NAMALWA (cell line): Measurements from ENCODE around the gene LAMA2.
A peak's percentile ranks its signal among the peaks of the same experiment; 100 is the strongest.

Experiments used
- DNase-seq: peaks from one replicate; pipeline ENCODE4 v3.0.0-alpha.2; 2015; ENCODE audit warnings: low spot score

The LAMA2 gene

DNA sequence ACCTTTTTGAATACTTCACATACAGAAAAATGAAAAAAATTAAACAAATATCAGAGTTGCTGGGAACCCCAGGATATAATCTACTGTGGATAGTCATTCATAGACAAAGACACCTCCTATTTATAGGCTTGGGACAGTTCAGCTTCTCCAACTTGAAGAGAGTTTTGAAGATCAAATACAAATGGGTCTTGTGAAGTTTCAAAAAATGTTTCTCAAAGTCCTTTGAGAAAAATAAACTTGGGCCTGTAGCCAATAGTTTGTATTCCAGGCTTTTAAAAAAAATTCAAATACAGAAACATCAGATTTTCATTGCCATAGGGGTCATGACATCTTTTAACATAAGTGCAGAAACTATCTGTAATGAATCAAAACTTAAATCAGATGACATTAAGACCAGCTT, 334.8 kb downstream of the LAMA2 start:
- no peak for DNase-seq

DNA sequence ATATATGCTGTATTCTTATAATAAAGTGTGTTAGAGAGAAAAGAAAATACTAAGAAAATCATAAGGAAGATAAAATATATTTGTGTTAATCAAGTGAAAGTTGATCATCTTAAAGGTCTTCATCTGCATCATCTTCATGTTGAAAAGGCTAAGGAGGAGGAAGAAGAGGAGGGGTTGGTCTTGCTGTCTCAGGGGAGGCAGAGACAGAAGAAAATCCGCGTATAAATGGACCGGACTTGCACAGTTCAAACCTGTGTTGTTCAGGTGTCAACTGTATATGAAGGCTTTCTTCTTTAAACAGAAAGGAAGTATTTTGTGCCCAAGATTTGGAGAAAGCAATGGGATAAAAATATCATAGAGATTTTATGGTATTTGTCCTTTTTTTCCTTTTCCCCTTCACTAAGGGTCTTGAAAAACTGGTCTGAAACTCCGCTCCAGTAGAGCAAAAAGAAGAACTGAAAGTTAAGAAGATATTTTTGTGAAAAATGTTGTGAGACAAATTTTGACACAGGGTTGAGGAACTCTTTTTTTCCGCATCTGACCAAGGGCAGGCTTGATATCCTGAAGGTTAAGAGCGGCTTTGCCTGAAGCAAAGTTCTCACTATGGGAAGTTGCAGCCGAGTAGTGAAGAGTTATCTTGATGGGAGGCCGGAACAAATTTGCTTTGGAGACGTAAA, 350.7 kb downstream of the LAMA2 start:
- peak; percentile 60 for DNase-seq

DNA sequence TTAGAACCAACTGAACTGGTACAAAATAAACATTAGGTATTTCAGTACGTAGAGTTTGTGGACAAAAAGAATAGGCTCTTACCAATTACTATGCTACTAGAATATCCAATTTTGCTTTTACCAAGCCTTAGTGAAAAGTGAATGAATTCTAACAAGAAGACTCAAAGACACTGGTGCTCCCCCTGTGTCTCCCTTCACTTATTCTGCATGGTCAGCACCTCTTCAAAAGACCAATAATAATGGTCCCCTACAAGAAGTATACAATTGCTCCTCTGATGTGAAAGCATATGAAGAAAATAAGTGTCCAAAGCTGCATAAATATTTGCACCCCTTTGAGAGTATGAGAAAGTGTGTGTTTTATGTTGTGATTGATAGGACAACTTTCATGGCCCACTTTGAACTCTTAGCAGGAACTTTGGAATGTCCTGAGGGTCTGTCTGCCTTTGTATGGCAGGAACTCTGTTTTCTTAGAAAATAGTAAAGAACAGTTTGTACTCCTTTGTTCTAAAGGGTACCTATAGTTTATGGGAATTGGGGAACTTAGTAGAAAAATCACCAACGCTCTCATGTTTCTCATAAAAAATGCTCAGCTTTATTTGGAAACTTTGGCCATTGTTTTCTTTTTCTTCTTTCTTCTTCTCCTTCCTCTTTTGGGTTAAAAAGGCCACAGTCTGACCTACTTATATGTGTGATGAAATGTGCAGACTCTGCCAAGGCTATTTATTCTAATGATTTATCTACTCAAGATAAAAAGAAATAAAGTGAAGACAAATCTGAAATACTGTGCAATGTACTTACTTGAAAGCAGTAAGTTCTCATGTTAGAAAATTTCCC, 352.4 kb downstream of the LAMA2 start:
- peak; percentile 10 for DNase-seq

DNA sequence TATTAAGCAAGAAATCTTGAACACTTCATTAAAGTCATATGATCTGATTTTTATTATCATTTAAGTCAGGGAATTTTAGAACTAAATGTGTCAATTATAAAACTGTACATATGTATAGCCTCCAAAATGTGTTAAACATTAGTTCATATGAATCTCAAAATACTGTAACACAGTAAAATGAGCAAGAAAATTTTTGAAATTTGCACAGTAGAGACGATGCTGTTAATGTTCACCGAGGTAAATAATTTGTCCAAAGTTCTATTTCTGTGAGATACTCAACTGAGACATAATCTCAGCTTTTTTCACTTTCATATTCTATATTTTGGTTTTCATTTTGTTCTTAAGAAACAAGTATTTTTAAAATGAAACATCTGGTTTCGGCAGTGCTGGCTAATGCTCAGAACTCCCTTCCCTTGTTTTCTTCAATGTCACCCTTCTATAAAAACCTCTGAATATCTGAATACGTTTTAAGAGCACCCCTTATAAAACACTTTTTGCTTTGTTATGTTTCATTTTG, 353.1 kb downstream of the LAMA2 start:
- DNase-seq = peak; percentile 5

DNA sequence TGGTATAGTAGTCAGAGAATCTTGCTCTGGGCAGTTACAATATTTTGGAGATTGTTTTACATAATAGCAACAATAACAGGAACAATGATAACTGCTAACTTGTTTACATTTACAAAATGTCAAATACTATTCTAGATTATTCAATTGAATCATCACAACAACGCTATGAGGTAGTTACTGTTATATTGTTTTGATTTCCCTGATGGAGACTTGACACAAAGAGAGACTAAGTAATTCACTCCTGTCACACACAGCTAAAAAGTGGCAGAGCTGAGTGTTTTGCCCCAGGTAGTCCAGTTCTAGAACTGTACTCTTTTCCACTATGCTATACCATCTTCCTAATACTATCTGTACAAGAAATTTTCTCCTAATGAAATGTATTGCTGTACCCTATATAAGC, 356.1 kb downstream of the LAMA2 start:
- DNase-seq = no peak

DNA sequence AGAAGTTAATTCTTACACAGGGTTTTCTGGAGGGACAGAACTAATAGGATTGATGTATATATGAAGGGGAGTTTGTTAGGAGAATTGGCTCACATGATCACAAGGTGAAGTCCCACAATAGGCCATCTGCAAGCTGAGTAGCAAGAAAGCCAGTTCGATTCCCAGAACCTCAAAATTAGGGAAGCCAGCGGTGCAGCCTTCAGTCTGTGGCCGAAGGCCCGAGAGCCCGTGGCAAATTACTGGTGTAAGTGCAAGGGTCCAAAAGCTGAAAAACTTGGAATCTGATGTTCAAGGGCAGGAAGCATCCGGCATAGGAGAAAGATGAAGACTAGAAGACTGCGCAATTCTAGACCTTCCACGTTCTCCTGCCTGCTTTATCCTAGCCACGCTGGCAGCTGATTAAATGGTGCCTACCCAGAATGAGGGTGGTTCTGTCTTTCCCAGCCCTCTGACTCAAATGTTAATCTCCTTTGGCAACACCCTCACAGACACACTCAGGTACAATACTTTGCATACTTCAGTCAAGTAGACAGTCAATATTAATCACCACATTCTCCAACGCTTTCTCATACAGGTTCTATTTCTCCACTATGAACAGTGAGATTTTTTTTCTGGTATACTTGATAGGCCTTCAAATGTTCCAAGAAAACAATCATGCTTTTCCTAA, 357.0 kb downstream of the LAMA2 start:
- no peak for DNase-seq

DNA sequence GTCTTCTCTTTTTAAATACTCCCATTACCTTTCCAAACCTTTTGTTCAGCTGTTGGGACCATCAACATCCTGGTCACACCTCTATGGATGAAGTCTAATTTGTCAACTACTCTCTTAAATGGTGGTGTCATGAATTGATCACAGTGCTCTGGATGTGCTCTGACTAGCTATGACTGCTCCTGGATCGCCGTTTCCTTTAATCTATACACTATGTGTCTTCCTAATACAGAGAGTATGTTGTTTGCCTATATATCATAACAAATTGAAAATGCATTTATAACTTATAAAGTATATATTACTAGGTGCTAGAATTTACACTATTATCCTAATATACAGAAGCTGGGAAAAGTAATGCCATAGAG, 357.5 kb downstream of the LAMA2 start:
- no peak for DNase-seq

DNA sequence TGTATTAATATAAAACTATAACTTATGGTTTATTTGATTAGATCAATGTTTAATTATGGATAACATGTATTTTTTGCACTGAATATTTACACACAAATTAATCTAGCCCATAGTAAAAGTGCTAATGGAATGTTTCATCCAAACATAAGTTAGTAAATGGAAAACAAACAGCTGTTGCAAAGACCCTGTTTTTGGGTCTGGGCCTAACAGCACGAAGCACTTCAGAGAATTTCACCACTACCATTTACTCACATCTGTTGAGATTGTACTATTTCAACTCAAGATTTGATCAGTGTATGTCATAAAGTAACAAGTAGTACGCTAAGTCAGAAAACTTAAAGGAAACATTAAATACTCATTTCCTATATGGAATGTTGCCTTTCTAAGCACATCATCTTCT, 359.6 kb downstream of the LAMA2 start:
- no peak for DNase-seq

DNA sequence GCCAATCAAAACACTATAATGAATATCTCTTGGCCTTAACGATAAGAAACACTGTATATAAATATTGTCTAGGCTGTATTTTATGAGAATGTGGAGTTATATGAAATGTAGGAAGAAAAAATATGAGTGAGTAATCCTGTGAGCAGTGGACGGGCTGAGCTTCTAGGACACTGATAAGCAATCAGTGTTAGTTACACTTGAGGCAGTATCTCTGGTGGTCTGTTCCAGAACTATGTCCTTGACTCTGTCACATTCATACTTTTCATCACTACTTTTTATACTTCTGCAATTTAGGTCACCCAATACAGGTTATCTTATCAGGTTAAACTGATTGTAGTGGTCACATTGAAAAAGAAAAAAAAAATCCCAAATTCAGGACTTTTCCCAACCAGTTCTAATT, 360.4 kb downstream of the LAMA2 start:
- no peak for DNase-seq

DNA sequence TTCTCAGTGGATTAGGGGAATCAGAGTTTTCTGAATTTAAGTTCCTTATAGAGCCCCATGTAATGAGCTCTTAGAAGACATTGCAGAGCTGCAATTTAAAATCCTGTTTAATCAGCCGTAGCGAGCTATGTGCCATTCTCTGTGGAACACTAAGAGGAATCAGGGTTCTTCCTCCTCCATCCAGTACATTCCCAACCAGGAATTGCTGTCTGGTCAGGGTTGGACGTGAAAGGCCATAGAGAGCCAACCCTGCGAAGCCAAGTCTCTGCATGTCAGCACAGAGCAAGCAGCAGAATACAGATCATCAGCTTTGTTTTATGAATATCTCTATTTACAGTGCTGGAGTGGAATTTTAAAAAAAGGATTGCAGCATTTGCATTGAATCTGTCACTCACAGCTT, 366.0 kb downstream of the LAMA2 start:
- no peak for DNase-seq

DNA sequence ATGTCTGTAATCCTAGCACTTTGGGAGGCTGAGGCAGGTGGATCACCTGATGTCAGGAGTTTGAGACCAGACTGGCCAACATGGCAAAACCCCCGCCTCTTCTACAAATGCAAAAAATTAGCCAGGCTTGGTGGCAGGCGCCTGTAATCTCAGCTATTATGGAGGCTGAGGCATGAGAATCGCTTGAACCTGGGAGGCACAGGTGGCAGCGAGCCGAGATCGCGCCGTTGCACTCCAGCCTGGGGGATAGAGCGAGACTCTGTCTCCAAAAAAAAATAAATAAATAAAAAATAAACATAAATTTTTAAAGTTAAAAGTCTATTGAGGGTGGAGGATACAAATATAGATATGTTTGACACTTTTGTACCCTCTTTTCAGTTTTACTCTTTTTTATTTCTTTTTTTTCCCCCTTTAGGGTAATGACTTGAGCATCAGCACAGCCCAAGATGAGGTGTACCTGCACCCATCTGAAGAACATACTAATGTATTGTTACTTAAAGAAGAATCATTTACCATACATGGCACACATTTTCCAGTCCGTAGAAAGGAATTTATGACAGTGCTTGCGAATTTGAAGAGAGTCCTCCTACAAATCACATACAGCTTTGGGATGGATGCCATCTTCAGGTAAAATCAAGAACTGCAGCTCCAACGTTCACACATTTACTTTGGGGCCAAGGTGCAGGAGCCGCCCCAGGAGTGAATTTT, 368.9 kb downstream of the LAMA2 start:
- peak; percentile 84 for DNase-seq

DNA sequence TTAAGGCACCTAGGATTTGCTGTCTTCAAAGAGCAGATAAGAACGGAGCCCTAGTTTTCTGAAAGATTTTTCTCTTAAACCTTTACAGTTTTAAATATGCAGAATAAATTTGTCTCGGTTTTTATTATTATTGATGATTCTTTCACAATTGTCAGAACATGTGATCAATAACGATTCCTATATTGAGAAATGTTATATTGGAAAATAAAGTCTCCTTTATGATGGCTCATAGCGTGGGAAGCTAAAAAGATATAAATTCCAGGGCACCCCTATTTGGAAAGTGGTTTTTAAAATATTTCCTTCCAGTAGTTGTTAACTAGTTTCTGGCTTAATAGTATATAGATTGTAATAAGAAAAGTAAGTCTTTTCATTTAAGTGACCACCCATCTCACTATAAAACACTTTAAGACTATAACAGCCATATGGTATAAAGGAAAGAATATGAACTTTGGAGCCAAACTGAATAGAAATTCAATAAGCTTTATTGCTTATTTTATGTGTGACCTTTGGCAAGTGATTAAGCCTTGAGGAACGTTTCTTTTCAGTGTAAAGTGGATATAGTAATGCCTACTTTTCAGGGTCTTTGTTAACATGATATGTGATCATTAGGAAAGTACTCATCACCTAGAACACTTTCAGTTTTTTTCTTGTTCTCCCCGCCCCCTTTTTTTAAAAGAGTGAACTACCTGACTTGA, 369.6 kb downstream of the LAMA2 start:
- DNase-seq = no peak

DNA sequence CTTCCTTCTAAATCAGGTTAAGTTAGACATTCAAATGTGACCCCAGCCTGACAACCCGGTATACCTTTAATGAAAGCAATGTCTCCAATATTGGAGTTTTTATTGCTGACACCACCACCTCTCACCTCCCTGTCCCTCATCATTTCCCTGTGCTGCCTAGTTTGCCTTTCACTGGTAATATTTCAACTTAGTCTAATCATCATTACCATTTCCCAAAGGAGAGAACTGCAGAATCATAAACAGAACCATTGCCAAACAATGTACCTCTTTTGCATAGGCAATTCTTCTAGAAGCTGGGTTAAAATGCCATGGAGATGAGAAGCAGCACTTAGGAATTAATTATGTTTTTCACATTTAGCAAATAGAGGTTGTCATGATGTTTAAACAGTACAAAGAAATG, 370.3 kb downstream of the LAMA2 start:
- no peak for DNase-seq

DNA sequence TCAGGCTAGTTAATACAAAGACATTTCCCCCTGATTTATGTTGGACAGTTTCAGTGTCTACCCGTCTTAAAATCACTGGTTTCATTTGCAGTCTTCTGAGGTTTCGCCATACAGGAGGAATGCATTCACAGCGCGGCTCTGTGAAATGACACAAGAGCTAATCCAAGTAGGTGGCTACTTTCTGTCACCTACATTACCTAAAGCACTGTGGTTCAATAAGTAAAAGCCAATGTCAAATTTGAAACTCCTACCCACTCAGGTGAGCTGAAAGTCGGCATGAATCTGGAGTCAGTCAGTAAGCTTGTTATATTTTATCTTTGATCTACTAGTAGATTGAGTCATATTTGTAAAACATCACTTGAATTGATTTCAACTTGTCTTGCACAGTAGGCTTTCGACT, 370.8 kb downstream of the LAMA2 start:
- no peak for DNase-seq

DNA sequence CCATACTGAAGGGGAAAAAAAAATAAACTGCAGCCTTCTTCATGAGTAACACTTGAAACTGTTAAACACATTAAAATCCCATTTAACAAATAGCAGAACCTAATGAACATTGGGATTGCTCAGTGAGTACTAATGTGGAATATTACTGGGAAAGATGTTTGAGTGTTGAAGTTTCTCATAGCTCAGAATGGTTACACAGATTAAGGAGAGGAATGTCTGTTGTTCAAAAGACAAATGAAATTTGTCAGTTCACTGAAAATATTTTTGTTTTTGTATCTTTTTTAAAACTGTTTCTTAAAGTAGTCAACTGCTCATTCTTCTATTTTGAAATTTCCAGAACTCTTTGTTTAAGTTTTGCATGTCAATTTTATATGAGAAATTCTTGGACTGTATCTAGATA, 374.3 kb downstream of the LAMA2 start:
- DNase-seq = no peak

DNA sequence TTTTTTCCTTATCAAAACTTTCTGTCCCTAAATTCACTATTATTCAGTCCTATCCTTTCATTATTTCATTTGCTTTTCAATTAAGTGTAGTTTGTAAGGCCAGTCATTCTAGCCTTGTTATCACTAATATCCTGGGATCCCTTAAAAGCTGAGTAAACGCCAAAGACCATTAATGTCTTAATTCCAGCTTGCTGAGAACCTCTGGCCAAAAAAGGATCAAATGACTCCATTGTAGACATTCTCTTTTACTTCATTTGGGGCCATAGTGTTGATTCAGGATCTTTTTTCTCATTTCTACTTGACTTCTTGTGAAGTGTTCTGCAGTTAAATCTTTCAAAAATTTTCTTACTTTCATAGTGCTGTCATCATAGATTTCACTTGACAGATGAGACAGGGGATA, 379.7 kb downstream of the LAMA2 start:
- no peak for DNase-seq

DNA sequence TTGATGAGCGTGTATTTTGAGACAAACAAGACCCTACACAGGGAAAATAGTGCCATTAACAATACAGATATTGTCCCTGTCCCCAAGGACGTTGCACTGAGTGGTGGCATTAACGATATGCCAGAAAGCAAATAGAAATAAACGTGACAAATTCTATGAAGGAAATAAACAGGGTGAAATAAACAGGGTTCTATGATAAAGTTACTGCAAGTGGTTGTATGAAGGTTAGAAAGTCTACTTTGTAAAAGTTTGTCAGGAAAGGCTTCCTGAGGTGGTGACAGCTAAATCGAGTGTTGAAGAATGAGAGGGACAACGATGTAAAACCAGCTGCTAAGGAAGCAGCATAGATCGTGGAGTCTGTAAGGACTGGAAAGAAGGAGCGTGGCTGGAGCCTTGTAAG, 380.2 kb downstream of the LAMA2 start:
- DNase-seq = no peak

DNA sequence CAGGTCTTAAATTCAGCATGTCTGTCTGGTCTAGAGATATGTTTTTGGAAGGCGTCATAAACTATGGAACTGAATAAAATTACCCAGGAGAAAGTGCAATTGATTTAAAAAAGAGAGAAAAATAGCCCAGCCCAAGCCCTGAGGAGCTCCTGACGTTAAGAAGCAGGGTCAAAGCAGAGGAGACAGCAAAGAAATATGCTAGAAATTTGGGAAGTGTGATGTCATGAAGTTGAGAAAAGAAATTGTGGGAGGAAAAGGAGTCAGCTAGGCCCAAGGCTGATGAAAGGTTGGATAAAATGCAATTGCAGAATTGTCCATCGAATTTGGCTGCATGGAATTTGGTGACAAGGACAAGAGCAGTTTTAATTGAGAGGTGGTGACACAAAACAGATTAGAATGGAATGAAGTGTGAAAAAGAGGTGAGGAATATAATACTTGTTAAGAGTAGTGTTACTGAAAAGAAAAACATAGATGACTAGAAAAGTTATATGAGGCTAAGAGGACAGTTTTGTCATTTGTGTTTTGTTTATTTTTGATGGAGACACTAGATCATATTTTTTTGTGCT, 381.6 kb downstream of the LAMA2 start:
- DNase-seq = no peak

DNA sequence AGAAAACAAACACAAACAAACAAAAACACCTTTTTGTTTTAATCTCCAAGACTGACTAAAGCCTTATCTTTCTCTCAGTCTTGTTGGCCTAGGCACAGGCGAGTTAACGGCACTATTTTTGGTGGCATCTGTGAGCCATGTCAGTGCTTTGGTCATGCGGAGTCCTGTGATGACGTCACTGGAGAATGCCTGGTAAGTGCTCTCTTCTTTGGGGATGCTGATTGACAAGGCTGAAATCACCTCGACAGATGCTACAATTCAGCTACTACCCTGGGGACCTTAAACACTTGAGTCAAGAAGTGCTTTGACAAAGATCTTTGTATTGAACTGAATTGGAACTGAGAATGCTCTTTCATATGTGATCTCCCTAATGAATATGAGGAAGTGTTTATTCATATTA, 384.1 kb downstream of the LAMA2 start:
- no peak for DNase-seq

DNA sequence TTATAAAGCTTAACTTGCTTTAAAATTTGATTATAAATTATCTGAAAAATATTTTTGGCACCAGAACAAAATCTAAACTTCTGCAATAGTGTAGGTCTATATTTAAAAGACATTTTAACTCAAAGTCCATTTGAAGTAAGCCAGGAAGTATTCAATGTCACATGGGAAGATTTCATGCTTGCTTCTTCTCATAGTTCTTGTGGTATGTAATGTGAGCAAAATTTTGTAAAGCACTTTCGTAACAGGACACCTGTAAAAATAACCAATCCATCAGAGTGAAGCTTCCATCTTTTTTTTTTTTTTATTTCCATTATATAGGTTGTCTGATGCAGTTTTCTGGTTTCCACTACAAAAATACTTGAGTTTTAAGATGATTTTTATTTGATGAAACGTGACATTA, 386.1 kb downstream of the LAMA2 start:
- no peak for DNase-seq

DNA sequence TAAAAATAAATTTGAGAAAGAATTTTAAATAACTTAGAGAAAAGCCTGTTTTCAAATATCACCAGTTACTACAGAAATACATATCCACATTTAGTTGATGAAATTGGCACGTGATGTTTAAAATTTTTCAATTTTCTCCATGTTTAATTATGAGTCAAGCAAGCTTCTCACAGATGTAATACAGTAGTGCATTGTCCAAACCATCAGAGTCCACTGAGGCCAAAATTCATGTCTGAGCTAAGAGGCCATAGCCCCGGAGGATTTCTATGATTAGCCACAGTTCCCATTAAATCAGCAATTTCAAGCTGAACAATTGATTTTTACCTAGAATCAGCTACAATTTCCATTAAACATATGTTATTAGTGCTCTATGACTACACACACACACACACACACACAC, 387.0 kb downstream of the LAMA2 start:
- no peak for DNase-seq

DNA sequence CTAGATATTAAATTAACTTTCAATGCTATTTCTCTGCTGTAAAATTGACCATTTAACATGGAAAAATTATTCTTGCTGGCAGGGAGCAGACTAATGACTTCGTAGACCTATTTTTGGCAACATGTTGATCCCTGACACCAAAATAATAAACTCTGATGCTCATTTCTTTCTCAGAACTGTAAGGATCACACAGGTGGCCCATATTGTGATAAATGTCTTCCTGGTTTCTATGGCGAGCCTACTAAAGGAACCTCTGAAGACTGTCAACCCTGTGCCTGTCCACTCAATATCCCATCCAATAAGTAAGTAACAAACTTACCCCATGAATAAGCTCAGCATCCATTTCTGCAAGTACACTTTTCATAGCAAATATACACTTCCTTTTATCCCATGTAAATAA, 387.5 kb downstream of the LAMA2 start:
- DNase-seq = no peak
